Renal pelvis (tissue), 4 donors: ENCODE data around the gene TCF4. TPM values are rescaled to one million over a fixed set of nuclear protein-coding genes. Genes with fewer than 3 reads are reported as not detected.

Experiments used
- DNase-seq: peaks from one replicate; pipeline ENCODE4 v3.0.0-alpha.2; 2013
- polyA plus RNA-seq, 3 donors: library from polyadenylated mRNA; unstranded; fragments of 120-200 nt; gene quantifications; one replicate each; pipeline ENCODE4 v1.2.1, GENCODE V29; 2013; ENCODE audit not compliant: insufficient read length in 3 of 3

TCF4 gene
- polyA plus RNA-seq, 3 donors: 65.7 to 69.9 (median 67.2) TPM

DNA sequence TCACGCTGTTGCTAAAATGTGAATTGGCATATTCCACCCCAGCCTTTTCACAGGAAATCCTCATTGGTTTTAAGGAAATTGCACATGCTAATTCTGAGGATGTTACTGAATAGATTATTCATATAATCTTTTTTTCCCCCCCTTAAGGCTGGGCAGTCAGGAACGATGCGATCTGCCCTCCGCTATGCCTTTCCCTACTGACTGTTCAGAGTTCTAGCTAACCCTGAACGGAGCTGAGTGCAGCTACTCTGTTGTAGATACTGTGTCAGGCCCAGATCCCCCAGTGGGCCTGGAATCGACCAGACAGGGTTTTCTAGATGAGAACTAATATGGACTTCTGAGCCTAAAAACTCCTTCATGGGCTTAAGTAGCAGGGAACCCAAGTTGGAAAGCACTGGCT, 192.2 kb downstream of the TCF4 start:
- DNase-seq: no peak

DNA sequence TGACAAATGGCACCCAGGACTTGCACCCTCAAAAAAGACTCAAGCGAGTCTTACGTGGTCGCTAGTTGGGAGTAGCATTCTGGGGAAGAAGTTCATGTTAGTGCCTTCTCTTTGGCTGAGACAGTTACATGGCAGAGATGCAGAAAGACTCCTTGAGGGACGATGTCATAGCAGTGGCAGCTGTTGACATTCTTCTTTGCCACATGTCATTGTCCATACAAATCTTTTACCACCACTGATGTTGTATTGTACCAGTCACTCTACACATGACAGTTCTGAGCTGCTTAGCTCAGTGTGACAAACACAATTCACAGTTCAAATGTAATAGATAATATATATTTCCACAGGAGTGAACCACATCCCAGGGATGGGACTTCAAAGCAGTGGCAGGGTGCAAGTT, 197.1 kb downstream of the TCF4 start:
- no peak for DNase-seq

DNA sequence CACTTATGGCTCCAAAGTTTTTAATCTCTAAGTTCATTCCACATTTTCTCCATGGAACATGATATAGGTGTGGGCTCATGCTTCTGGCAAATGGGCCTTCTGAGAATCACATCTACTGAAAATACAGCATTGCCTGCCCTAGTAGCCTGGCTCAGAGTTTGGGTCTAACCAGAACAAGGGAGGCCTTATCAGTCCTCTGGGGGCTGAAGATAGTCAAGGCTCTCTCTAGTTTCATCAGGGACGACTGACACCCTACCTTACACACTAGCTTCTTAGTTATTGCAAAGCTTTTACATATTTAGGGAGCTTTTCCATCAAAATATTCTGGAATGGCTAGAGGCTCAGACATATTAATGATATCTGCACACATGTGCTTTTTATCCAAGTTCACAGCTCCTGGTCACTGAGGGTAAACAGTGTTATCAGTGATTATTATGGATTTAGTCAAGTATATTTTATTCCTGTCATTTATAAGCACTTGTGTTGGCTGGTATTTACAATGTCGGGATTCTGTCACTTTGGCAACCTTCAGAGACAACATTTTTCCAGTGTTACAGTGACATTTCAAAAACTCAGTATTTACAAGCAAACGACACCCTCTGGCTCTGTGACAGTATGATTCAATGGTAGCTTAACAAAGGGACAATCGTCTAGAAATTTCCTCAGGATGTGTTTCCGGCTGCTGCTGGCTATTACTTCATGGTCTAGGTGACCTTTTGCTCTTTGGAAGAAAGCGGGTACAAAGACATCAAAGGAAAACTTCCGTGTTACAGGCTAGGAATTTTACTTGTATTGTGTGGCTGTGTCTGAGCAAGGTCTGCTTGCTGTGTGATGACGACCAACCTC, 200.6 kb downstream of the TCF4 start:
- DNase-seq: no peak

DNA sequence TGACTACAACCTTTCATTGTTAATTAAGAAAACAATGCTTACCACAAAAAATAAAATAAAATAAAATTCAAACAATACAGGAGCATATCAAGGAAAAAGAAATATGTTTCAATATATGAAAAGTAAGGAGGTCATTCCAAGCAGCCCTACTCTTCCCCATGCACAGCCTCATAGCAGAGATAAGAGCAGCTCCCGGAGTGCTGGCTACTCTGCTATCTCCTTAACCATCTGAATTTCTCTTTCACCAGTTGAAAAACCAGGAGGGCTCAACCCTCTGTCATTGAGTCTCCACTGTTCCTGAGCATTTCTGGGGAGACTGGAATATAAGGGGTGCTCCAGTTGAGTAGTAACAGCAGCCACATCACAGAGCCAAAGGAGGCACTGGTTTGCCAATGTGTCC, 201.4 kb downstream of the TCF4 start:
- no peak for DNase-seq

DNA sequence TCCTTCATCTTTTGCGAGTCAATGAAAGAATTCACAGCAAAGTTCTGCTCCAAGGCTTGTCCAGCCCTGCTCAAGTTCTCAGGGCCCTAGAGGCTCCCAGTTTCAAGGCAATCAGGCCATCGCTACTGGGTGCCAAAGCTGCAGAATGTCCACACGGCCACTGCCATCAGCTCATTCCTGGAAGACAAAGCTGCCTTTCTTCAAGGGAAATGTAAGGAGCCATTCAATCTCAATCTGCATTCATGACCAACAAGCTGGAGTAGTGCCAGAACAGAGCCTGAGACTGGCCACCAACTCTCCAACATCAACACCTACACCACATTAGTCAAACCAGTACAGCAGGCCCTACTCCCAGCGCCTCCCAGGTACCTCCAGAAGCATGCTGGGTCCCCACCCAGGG, 202.2 kb downstream of the TCF4 start:
- DNase-seq: no peak

DNA sequence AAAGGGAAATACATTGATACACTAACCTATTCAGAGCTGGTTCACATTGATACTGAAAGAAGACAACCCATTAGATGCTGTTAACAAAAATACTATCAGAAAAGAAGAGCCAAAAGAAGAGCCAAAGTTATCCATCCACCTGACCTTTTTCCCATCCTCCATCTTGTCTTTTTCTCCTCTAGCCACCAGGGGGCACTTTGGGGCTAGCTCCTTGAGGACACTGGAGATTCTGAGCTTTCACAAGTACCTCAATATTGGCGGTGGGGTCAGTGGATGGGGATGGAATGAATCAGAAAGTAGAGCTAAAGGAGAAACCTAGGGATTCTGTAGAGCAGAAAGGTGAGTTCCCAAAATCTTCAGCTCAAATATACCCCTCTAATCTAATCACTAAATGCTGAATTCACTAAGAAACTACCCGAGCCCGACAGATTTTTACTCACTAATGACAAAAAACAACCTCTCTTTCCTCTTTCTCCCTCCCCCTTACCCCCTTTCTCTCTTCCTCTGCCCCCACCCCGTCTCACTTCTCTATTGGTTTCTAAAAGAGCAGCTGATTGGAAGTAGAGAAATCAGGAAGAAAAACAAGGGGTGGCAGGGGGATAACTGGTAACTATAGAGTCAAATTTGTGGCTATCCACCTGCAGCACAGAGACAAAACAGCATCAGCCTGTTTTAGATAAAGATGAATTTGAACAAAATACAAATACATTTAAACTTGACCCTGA, 203.3 kb downstream of the TCF4 start:
- DNase-seq: no peak

DNA sequence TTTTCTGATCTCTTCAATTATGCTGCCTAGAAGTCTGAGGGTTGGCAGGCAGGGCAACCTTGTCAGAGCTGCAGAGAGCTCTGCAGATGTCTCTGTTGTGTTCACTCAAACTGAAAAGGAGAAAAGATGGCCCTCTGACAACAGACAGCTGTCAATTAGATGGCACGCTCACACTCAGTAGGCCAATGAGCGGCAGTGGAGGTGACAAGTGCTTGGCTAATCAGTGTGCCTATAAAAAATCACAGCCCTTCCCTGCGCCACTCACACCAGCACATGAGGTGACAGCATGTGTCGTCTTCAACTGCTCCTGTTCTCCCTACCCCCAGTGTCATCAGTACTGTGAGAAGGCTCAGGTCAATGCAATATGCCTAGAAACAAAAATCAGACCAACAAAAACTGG, 203.9 kb downstream of the TCF4 start:
- DNase-seq: no peak

DNA sequence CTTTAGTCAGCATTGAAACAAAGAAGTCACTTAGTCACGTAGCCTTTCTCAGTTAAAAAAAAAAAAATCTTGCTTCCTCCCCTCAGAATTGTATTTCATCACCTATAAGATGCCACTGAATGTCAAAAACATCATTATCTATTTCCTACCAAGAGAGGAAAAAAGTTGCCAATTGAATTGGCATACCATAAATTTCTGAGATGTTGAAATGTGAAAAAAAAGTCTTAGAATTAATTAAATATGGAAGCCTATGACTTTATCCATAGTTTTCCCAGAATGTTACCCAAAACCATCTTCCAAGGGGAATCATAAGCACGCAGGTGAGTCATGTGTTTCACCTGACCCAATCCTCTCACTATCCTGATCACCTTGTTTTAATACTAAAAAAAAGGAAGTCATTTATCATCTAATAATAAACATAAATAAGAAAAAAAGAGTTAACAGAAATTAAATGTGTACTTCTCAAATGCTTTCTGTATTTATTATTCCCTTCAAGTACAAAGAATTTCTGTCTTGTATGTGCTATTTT, 205.7 kb downstream of the TCF4 start:
- no peak for DNase-seq

DNA sequence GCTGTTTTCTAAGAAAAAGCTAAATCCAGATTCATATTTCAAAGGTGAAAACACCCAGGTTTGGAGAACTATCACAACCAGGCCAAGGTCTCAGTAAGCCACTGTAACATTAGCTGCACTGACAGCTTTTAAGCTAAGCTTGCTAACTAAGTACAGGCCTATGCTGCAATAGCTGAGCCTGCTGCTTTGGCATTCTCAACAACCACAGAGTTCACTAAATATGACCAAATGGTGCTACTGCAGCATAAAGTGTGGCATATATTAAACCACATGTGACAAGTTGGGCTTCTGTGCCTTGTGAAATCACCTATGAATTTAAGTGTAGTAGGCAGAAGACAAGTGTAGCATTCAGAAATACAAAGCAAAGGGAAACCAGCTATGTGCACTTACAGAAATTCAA, 206.7 kb downstream of the TCF4 start:
- DNase-seq: no peak

DNA sequence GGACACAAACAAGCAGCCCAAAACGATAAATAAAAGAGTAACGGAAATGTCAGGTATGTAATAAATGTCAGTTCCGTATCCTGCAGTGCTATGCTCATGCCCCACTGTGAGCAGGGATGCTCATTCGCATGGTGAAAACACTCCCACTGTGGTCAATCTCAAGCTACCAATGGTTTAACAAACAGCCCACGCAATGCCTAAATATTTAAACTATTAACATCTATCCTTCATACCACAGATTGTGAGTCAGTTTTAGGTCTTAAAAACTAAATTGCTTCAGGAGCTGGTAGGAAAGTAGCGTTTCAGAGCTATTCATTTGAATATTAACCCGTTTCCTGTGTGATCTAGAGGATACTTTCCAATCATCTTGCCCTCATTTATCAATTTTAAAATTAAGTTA, 207.4 kb downstream of the TCF4 start:
- DNase-seq: no peak

DNA sequence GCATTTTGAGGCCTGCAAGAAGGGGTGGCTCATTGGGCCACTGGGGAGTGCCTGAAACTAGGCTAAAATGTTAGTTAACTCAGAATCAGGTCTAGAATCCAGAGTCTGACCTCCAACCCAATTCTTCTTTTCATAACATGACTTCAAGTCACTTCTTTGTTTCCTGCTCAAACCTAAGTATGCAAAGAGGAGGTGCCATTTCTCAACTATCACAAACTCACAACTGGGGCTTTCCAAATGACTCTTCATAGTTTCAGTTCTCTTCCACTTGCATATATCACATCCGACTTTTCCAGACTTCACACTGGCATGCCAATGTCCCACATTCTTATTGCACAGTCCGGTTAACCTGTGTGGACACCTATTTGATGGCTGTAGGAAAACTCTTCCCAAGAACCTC, 211.6 kb downstream of the TCF4 start:
- DNase-seq: no peak

DNA sequence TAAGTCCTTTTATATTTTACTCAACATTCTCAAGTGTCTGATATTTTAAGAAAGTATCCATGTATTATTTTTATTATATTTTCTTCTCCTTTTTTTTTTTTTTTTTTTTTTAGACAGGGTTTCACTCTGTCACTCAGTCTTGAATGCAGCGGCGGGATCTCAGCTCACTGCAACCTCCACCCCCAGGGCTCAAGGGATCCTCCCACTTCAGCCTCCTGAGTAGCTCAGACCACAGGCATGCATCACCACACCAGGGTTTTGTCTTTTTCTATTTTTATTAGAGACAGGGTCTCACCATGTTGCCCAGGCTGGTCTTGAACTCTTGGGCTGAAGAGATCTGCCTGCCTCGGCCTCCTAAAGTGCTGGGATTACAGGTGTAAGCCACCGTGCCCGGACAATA, 212.1 kb downstream of the TCF4 start:
- DNase-seq: no peak

DNA sequence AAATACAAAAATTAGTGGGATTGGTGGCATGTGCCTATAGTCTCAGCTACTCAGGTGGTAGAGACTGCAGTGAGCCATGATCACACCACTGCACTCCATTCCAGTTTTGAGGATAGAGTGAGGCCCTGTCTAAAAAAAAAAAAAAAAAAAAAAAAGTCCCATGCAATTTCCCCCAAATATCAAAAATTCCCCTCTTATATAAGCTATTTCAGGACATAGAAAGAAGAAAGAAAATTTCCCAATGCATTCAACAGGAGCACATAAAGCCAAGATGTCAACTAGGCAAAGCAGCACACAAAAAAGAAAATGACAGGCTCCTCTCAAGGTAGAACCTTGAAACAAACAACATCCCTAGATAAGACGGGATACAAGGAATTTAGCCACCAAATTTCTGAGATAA, 213.3 kb downstream of the TCF4 start:
- no peak for DNase-seq

DNA sequence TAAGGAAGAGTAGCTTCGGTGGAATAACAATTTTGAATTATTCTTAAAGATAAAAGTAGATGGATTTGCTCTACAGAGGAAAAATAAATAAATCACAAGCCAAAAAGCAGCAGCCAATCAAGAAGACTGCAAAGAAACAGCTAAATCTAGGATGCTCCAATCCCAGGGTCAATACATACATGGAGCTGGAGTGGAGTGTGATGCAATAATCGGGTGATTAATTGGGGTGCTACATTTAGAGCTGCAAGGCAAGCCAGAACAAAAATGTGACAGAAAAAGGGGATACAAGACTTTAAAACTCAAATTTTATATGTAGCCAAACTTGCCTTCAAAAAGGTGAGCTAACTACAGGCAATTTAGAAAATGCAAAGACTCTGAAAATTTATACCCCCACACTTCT, 215.8 kb downstream of the TCF4 start:
- DNase-seq: no peak

DNA sequence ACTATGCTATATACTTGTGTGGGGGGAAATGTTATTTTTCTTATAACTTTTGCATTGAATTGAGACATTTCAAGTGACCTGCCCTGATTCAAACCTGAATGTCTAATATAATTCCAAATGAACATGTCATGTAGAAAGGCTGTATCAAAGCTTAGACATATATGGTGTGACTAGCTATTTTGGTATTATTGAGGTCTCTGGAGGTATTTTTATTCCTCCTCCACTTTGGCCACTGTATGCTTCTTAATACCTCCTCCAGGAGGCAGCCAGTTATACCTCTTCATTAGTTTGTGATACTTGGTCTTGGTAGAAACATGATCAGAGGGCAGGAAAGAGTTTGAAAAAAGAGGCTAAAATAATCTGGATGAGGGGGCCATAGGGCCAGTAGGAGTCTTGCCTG, 217.1 kb downstream of the TCF4 start:
- no peak for DNase-seq

DNA sequence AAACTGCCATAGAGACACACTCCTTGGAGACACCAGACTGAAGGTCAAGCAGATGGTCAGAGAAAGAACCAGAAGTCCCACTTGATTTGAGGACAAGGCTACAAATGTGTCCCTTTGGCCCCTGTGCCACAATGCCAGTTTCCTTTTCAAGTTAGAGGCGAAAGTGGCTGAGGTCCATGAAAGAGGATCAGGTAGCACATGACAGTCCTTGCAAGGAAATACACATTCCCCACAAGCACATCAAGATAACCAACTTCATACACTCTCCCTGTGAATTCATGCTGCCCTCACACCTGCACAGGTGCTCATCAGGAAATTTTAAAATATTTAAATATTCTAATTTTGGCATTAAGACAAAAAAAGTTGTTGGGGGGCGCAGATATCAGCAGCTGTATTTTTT, 218.6 kb downstream of the TCF4 start:
- DNase-seq: no peak

DNA sequence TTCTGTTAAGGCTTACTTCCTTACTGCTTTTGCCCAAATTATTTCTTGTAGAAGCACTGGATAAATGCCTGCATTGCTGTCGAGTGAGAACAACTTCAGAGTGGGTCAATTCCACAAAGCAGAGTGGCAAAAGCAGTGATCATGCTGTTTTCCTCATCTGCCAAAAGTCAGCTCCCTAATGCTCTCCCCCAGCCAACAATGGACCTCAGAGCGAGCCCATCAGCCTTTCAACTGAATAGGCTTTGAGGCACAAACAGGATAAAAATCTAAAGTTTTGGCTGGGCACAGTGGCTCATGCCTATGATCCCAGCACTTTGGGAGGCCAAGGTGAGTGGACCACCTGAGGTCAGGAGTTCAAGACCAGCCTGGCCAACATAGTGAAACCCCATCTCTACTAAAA, 222.7 kb downstream of the TCF4 start:
- DNase-seq: no peak

DNA sequence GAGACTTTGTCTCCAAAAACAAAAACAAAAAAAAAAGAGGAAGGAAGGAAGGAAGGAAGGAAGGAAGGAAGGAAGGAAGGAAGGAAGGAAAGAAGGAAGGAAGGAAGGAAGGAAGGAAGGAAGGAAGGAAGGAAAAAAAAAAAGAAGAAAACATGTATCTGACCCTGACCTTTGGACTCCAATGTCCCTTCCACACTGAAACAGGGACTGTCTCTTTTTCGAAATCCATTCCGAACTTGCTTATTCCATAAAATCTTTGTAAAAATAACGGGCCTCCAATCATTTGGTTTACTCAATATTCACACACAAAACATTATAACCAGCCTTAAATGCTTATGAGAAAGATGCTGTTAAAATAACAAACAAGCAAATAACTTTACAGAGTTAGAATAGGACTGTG, 225.7 kb downstream of the TCF4 start:
- no peak for DNase-seq

DNA sequence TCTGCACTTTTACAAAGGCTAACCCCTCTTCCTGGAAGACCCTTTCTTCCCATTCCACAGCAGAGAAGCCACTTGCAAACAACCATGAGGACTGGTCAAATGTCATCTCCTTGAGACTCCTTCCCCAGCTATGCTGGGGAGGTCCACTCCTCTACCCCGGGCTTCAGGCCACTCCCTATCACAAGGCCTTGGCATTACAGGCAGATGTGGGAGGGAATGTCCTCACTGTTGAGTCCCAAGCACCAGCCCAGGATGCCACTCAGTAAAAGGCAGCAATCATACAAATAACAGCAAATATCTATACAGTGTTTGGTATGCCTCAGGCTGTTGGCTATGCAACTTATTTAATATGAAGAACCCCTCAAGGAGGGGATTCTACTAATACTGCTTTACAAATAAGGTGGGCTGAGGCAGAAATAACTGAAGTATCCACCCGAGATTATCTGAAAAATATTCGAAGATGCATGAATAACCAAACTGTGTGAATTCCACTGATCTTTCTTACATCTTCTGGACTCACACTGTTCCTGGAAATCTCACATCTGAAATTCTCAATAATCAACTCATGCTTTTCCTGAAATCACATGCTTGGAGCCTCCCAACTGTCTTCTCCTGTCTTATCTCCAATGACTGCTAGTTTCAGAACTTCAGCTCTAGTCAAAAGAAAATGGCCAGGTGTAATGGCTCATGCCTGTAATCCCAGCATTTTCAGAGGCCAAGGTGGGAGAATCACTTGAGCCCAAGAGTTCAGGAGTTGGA, 226.3 kb downstream of the TCF4 start:
- no peak for DNase-seq

DNA sequence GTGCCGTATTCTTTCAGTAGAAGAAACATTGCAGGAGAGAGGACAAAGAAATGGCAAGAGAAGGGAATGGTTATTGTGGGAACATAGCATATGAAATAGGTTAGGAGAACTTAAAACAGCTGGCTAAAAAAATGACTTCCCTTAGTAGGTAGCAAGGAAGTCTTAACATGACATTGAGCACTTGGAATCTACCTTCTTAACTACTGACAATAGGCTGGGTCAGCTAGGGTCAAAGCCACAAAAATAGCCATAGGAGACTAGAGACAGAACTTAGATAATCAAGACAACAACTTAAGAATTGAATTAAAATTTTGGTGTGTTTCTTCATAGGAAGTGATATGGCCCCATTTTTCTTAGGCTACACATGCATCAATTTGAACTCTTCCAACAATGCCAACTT, 227.9 kb downstream of the TCF4 start:
- no peak for DNase-seq

DNA sequence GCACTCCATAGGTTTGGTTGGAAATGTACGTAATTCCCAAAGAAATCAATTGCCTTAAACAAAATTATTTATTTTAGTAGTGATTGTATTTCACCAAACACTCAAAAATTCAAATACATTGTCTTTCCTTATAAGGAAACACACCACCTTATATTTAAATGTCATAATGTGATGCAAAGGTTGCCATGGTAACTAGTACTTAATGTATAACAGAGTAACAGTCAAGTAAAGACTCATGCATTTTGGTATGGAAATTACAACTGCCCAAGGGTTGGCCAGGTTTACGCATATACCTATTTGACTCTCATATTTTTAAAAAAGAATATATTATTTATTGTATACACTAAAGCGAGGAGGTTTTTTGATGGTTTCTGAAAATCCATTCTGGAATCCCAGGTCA, 231.2 kb downstream of the TCF4 start:
- DNase-seq: no peak

DNA sequence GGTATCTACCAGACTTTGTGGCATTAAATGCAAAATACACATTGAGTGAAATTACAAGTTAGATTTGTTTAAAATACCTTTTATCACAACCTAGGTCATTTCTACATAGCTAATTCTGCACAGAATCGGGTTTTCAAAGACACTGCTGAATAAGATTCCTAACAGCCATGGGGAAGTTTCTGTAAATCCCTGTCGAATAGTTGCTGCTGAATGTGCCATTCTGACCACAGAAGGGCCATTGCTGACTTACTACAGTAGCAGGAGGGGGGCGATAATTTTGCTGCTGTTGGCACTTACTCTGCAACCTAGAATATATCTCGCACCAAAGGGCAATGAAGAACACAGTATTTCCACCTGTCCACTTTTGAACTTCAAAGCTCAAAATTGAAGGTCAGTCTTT, 232.8 kb downstream of the TCF4 start:
- DNase-seq: no peak

DNA sequence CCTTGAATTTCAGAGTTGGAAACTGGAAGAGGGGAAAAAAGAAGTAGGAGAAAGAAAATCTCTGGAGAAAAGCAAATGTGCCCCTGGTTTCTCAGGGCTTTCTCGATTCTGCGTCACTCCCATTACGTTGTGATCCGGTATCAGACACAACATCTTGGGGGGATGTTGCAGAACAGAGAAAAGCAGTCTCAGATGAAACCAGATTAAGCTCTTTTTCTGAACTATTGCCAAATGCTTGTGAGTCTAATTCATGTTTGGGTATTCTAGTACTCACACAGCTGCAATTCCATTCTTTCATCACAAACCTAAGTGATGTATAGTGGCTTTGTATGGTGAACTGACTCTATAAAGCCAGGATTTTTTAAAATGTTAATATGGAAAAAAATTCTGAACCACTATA, 233.2 kb downstream of the TCF4 start:
- DNase-seq: no peak
